NCI-H146 treated with DMSO at 0.1 percent for 48 hours (cell line): ENCODE measurements around the gene P4HB.

Source experiments
- DNase-seq: peaks from one replicate; lab custom pipeline; 2025; ENCODE audit not compliant: unreplicated experiment; lab: John Stamatoyannopoulos, UW

P4HB gene

DNA sequence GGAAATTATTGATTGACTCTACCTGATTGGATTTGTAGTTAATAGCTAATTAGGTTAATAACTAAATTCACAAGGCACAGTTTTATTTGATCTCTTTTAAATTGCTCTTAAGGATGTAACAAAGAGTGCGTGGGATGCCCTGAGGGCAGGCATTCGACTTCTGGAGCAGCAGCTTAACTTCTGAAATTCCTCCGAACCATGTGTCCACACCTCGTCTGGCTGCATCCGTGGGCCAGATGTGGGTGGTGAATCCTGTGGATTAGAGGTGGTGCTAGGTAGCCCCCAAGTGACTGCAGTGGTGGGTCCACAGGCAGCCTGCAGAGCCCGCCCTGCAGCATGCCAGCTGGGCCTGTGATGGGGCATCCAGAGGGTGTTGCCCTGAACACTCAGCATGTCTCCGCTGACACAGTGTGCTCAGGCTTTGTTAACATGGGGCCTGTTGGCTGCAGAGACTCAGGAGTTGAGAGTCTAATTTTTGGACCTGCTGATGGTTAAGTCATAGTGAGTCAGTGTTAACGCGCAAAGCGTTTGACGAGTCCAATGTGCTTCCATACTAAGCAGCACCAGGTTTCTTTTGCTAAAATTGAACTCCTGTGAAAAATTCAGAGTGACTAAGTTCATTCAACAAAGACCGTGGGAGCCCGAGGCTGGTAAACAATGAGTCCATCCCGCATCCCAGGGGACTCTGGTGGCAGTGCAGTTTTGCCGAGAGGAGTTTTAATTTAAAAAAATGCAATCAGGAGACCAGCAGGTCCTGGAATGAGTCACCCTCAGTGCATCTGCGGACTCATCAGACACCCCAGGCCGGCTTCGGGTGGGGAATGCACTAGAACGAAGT is 37.9 kb upstream of the P4HB start:
- DNase-seq = no peak

DNA sequence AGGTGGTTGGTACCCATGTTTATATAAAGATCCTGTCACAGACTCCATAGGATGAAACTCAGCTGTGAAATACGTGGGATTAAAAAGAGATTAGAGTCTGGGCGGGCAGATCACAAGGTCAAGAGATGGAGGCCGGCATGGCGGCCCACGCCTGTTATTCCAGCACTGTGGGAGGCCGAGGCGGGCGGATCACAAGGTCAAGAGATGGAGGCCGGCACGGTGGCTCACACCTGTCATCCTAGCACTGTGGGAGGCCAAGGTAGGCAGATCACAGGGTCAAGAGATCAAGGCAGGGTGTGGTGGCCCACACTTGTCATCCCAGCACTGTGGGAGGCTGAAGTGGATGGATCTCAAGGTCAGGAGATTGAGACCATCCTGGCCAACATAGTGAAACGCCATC is 35.1 kb upstream of the P4HB start:
- DNase-seq = no peak

DNA sequence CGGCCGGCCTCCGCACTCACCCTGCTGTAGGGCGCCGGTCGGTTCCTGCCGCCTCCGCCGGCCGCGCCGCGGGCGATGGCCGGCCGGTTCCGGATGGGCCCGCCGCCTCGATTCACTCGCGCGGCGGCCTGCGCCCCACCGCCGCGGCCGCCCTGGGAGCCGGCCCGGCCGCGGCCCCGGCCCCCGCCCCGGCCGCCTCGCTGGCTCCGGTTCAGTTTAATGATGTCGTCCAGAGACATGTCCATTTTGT is 30.9 kb upstream of the P4HB start:
- DNase-seq = no peak

DNA sequence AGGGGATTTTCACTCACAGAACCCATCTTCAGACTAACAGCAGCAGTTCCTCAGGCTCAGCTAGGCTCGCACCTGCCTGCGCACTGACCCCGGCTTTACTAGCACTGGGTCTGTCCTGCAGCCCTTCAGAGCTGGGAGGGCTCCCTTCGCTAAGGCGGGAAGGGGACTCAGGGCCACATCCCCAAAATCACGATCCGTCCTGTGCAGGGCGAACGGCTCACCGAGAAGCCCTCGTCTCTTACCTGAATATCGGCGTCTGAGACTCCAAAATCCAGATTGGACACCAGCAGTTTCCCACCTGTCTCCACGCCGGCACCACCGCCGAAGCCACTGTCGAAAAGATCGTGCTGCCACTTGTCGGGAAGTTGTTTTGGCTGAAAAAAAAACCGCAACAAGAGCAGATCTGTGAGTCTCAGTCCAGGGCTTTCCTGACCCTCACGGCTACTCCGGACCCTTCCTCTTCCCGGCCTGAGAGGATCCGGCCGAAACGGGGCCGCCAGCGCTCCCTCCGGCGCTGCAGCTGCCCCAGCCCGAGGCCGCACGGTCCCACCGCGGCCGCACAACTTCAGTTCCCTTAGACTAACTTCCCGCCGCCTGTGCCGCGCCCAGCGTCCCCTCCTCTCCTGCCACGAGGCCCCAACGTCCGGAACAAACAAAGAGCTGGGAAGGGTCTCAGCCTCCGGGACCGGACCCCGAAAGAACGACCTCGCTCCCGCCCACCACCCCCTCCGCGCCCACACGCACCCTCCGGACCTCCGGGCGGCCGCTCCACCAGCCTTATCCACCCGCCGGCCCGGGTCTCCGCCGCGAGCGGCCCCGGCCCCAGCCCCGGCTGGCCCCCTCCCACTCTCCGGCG is 30.3 kb upstream of the P4HB start:
- no peak for DNase-seq

DNA sequence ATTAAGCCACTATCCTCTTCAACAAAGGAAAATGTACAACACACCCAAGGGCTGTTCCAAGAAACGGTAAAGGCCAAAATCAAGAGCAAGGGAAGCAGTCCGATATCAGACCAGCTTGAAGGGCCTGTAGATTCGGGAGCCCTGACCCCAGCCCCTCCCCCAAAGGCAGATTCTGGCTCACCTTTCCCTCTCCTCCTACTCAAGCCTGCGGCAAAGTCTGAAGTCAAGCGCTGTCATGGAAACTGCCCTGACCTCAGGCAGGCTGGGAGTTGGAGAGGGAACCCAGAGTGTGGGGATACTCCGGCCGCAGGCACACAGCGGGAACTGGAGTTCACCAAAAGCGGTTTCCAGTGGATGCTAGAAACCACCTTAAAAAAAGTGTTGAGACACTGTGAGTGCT is 29.3 kb upstream of the P4HB start:
- DNase-seq = no peak

DNA sequence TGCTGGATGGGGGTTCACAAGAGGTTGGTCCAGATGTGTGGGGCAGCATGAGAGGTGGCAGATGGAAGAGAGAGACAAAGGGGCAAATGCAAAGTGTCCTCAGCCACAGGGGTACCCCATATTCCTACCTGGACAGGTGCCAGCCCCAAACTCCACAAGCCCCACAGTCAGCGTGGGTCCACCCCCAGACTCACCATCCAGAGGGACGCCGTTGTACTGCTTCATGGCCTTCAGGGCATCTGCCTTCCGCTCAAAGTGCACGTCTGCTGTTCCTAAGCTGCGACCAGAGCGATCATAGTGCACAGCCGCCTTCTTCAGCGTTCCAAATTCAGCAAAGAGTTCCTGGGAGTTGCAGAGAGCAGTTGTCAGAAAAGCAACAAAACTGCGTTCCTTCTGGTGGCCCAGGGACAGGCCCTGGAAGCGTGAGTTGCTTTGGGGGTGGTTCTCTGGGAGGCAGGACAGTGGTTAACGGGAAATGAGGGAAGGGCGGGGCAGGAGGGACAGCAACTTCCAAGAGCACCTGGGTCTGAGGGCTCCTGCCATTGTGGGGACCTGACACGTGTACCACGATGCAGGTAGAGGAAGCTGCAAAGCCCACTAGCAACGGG is 28.8 kb upstream of the P4HB start:
- no peak for DNase-seq

DNA sequence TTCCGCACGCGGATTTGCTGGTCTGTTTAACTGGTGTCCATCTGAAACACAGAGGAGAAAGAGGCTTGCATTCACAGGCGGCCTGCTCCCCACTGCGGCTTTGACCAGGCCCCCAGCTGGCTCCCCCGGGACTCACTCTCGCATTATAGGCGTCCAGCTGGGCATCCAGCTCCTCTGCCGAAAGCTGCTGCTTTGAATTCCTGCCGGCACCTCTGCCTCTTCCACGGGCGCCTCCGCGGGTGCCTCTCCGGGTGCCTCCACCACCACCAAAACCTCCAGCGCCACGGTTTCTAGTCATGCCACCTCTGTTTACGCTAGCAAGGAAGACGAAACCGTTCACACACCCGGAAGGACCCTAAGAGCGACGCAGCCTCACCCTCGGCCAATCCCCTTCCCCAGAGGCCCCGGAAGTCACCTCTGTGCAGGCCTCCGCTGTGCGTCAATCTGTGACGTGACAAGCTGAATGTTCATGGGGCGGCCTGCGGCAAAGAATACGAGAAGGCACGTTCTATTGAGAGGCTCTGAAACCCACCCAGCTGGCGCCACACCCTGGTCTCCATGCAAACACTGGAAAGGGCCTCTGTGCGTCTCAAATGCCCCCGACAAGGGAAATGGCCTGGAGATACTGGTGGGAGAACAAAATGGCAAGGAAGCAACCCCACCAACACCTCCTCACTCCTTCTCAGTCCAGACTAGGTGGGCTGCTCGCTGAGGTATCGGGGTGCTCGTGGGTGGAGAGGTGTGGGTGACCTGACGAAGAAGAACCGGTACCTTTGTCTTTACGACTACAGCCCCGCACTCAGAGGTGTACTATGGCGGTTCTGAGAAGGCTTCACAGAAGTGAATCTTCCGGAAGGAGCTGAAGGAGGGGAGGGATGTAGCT is 28.0 kb upstream of the P4HB start:
- no peak for DNase-seq

DNA sequence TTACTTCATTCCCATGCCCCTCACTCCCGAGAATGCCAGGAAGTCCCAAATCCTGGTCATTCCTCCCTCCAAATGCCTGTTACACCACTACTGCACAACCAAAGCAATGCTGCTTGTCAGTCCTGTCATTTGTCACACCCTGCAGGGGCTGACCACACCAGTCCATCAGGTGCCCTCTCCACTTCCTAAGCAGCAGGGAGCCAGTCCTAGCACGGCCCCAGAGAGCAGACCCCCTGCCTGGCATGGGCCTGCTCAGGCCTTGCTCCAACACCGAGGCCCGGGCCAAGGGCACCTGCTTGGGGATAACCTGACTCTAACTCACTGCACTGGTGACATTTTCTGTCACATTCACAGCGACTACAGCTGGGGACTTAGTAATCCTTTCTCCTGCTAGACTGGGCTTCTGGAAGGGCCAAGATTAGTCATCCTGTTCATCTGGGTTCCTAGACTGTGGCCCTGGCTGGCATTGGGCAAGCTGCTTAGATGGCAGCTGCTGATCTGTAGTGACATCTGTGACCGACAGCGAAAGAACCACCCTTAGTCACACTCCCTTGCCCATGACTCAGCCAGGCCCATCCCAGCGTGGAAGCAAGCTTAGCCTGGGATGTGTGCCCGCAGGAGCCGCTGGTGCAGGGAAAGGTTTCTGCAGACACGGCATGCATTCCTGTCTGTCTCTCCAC is 25.7 kb upstream of the P4HB start:
- no peak for DNase-seq

DNA sequence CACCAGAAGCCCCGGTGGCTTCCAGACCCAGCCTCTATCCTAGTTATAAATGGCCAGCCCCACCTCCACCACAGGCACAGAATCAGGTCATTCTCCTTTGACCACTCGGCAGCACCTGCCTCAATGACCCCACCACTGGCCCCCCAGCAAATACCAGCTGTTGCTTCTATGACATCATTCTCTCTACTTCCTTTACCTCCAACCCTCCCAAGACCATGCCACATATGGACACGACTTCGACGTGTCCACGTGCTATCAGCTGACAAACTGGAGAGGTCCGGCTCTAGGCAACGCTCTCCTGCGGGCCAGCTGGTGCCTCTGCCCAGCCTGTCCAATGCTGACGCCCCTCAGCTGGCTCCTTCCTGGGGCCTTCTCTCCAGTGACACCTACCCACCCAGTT is 25.1 kb upstream of the P4HB start:
- no peak for DNase-seq

DNA sequence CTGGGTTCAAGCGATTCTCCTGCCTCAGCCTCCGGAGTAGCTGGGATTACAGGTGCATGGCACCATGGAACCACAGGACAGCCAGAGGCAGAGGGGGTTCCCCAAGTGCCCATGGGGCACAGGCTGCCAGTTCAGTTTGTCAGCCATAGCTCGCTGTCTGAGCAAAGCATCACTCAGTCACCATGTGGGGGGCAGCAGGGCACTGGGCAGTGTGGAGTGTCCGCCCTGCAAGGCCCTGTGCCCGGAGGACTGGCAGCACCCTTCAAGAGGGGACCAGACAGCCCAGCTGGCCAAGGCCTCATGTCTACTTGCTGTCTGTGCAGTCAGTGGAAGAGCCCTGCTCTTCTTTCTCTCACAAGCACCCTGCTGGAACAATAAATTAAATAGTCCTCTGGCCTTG is 24.6 kb upstream of the P4HB start:
- no peak for DNase-seq

DNA sequence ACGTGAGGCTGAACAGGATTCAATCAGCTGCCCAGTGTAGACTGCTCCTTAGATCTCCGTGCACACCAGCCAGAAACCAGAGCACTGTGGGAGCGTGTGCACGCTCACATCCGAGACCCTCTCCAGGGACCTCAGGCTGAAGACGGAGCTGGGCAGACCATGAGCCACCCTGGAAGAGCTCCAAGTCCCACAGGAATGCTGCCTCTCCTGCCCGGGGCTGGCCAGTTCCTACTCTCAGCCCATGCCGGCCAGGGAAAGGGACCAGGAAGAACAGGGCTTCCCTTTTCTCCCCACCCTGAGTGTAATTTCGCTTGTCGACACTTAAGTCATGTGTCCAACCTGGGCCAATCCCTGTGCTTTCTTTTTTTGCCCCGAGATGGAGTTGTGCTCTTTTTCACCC is 24.2 kb upstream of the P4HB start:
- no peak for DNase-seq

DNA sequence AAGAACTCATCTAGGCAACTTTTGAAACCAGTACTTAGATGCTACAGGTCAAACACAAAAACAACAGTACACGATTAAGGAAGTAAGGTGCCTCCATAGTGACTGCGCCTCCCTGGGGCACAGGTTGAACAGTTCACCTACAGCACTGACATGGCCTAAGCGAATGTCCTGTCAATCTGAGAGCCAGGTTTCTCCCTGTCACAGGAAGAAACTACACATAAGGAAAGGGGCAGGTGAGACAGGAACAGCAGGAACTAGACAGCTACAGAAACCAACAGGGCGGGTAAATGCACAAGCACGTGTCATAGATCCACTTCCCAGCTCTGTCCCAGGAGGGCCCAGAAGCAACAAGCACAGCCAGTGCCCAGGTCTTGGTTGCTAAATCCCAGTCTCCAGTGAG is 18.8 kb upstream of the P4HB start:
- no peak for DNase-seq

DNA sequence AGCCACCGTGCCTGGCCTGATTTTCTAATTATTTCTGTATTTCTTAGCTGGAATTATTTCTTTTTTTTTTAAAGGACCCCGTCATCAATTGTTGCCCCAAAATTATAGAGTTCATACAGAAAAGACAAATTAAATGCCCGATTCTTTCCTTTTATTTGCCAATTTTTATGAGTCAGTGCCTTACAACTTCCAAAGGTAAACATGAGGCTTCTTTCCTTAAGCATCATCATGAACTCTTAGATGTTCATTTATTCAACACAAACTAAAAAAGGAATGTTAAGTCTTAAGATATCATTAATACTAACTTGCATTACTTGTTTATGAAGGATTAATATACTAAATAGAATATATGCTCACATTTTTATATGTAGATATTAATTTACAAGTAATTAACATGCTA is 18.0 kb upstream of the P4HB start:
- DNase-seq = no peak

DNA sequence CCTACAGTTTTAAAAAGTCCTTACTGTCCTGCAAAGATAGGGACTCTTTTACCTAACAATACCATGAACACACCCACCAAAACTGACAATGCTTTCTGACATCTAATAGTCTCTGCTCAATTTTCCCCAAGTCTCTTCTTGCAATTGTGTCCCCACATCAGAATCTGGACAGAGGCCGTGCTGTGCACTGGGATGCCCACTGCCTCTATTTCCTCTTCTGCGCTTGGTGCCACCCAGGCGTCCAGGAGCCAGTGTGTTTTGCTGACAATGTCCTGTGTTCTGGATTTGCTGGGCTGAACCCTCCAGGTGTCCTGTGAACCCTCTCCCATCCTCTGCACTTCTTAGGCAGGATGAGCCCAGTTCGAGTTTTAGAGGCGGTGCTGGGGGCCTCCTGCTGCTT is 17.2 kb upstream of the P4HB start:
- no peak for DNase-seq

DNA sequence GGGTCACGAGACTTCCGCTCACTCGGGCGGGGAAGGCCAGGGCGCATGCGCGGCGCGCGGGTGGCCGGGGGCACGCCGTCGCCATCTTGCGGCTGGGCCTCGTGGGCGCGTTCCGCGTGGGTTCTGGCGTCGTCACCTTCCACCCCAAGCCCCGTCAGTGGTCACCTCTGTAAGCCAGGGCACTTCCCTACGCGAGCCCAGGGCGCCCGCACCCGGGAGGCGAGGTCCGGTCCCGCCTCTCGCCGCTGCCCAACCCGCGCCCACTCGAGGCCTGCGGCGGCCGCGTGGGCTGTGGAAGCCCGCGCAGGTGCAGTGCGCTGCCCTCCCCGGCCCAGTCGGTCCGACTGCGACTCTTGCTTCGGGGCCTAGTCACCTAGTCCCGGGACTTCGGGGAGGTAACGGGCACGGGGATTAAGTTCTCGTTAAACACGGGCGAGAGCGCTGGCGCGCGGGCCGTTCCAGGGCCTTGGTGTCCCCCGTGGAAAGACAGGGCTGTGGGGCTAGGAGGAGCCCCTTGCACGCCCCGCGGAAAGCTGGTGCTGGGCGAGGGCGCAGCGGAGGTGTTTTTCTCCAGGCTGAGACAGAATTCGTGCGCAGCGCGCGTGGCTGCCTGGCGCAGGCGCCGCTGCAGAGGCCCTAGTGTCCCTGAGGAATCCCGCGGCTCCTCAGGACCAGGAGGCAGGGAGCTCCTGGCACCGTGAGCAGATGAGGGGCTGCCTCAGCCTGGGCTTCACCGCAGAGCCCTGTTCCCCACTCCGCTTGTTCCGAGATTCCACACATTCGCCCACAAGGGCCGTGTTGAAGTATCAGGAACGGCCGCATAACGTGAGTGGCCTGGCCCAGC is 11.3 kb upstream of the P4HB start:
- peak; percentile 63 for DNase-seq

DNA sequence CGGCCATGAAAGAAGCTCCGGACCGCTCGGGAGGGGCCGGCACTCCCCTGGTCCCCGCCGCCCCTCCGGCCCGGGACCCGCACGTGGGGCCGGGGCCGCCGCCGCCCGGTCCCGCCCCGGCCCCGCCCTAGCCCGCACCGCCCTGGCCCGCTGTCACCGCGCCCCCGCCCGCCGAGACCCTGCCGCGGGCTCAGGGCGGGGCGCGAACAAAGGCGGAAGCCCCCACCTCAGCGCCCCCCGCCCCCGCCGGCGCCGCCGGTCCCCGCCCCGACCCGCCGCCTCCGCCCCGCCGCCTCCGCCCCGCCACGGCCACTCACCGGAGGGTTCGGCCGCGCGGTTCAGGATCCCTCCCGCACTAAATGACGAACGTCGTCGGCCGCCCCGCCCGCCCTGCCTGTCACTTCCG is 10.6 kb upstream of the P4HB start, which contains the start of gene ARHGDIA:
Gene ARHGDIA, minus strand, starts transcription at position 357 of the 406 bp plus-strand sequence. CDS start 1,407 bp downstream, outside the sequence.
- DNase-seq = no peak

DNA sequence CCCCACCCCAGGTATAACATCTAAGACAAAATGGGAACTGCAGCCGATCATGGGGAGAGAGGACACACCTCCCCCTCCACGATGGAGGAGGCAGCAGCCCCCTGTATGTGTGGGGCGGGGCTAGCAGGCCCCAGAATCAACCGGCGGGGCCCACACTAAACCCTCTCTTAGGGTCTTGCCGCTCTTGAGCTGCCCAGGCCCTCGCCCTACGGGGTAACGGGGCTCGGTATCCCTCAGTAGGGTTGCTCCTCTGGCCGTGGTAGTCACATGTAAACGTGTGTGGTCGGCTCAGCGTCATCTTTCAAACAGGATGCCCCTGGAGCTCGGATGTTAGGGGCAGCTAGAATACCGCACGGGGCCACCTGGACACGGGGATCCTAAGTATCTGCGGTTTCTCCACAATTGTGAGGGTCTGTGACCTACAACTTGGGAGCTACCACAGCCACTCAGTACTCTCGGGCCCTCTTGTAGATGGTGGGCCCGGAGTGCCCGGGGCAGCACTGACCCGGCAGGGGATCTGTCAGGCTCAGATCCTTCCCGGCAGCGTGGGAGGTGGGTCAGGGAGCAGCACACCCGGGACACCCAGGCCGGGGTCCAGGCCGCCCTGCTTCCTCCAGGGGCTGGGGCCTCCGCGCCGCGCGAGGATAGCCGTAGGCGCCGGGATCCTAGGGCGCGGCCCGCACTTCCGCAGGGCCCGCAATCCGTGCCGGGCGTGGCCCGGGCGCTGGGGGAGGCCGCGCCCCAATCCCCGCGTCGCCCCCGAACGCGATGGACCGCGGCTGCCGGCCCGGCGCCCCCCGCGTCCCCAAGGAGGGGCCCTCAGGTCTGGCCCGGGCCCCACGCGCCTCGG is 10.0 kb upstream of the P4HB start:
- no peak for DNase-seq

DNA sequence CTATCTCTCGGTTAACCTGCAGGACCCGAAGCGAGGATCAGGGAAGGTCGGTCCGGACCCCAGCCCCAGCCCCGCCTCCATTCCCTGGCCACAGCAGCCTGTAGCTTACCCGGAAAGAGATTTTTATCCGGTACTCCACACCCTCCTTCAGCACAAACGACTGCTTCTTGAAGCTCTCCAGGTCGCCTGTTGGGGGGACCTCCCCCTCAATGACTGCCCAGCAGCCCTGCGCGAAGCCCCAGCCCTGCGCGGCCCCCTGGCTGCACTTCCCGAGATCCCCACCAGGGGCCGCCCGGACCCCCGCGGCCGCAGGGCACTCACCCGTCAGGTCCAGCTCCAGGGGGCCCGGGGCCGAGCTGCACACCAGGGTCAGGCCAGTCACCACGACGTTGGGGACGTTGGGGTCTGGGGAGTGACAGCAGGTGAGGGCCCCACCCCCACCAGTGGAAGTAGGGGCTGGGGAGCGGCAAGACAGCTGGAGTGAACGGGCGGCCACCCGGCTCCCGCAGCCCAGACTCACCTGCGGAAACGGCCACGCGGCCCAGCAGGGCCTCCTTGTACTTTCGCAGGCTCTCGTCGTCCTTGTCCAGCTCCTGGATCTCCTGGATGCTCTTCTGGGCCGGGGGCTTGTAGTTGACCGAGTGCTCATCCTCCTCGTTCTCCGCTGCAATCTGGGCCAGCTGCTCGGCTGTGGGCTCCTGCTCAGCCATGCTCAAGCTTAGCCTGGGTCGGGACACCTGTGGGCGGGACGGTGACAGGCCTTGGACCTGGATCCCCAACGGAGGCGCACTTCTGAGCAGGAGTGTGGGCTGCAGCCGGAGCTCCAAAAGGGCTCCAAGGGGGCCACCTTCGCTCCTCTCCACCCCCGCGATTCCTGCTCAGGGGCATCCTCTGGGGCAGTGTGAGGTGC is 9.1 kb upstream of the P4HB start:
- DNase-seq = no peak
